HG03175 (cell line): ENCODE results near the gene TTLL11.
"Not testable (repeated sequence)": the region's sequence is repeated elsewhere in the genome, so short reads cannot be mapped to it uniquely, and the experiment has no call there.

Experiments
- ATAC-seq: cut with Tn5 transposase; IDR thresholded peaks from one replicate; pipeline ENCODE4 v1.9.1; 2021; ENCODE audit warnings: mild to moderate bottlenecking, moderate library complexity; ENCODE audit not compliant: unreplicated experiment

Gene TTLL11

GRCh38 chr9:121807823-121808278 is 285.3 kb downstream of the TTLL11 start:
- ATAC-seq: no peak

GRCh38 chr9:121807069-121807822 is 285.9 kb downstream of the TTLL11 start:
- no peak for ATAC-seq

GRCh38 chr9:121802753-121803152 is 290.4 kb downstream of the TTLL11 start:
- ATAC-seq: no peak

- no peak for ATAC-seq
These were observed 291.5 kb downstream of the TTLL11 start for GRCh38 chr9:121801579-121801978.

GRCh38 chr9:121800376-121800775 is 292.7 kb downstream of the TTLL11 start:
- no peak for ATAC-seq

GRCh38 chr9:121798941-121799340 is 294.2 kb downstream of the TTLL11 start:
- ATAC-seq: no peak

GRCh38 chr9:121797081-121797480 is 296.0 kb downstream of the TTLL11 start:
- no peak for ATAC-seq

- not testable (repeated sequence) for ATAC-seq
These were observed 298.8 kb downstream of the TTLL11 start for GRCh38 chr9:121794334-121794733.

GRCh38 chr9:121792476-121792875 is 300.6 kb downstream of the TTLL11 start:
- not testable (repeated sequence) for ATAC-seq

GRCh38 chr9:121790841-121791240 is 302.3 kb downstream of the TTLL11 start:
- no peak for ATAC-seq

GRCh38 chr9:121788686-121789366 is 304.3 kb downstream of the TTLL11 start:
- ATAC-seq: no peak

GRCh38 chr9:121786998-121787422 is 306.1 kb downstream of the TTLL11 start:
- ATAC-seq: no peak

GRCh38 chr9:121786543-121786948 is 306.6 kb downstream of the TTLL11 start:
- no peak for ATAC-seq

- no peak for ATAC-seq
These were observed 307.2 kb downstream of the TTLL11 start for GRCh38 chr9:121785673-121786542.

GRCh38 chr9:121784731-121785411 is 308.2 kb downstream of the TTLL11 start:
- no peak for ATAC-seq

GRCh38 chr9:121783521-121784507 is 309.3 kb downstream of the TTLL11 start:
- no peak for ATAC-seq

GRCh38 chr9:121783111-121783510 is 310.0 kb downstream of the TTLL11 start:
- ATAC-seq: no peak

GRCh38 chr9:121782514-121783110 is 310.5 kb downstream of the TTLL11 start:
- ATAC-seq: no peak
